ENCODE results near the gene MAP2K1. TPM values are rescaled to one million over a fixed set of nuclear protein-coding genes. Genes with fewer than 3 reads are reported as not detected.
"Not testable (repeated sequence)": the region's sequence is repeated elsewhere in the genome, so short reads cannot be mapped to it uniquely, and the experiment has no call there.

The MAP2K1 gene
- total and polyA plus RNA-seq, 4 donors: 21.9 to 57.7 (median 43.0) TPM

DNA sequence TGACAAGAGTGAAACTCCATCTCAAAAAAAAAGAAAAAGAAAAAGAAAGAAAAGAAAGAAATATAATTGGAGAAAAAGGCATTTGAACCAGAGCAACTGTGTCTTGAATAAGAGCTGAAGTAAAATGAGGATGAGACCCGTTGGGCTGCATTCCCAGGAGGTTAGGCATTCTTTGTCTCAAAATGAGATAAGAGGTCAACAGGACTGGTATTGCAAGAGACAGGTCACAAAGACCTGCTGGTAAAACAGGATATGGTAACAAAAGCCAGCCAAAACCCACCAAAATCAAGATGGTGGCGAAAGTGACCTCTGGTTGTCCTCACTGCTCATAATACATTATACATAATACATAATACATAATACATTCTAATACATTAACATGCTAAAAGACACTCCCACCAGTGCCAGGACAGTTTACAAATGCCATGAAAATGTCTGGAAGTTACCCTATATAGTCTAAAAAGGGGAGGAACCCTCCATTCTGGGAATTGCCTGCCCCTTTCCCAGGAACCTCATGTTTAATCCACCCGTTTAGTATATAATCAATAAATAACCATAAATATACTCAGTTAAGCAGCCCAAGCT, 21.7 kb upstream of the MAP2K1 start:
- intact Hi-C loops (cut with DNase I): no loop called here
- Histone ChIP-seq H3K9me3 (ENCODE audit: control insufficient read depth, low read length) (no peaks in the 10 kb centered on the region), H3K4me1 (ENCODE audit: control insufficient read depth in 1 of 2, insufficient read depth in 2 of 2, low read length in 2 of 2) (no peaks in the 10 kb centered on the region), H3K4me3 (ENCODE audit: low read length in 2 of 2) (no peak overlapping the region), H3K36me3 (ENCODE audit: control insufficient read depth in 1 of 2, insufficient read depth in 2 of 2, low read length in 1 of 2) (no peaks in the 10 kb centered on the region), H3K27me3 (ENCODE audit: control insufficient read depth in 1 of 2, insufficient read depth in 2 of 2, low read length in 1 of 2) (no peaks in the 10 kb centered on the region), H3K27ac (ENCODE audit: low read depth in 1 of 2, low read length in 2 of 2) (no peak overlapping the region)
- DNase-seq (no peak), ATAC-seq (ENCODE audit: low FRiP score) (no peak)
- 87 to 90% methylated on average over 3 of the region's 3 CpGs for WGBS, 2 donors

DNA sequence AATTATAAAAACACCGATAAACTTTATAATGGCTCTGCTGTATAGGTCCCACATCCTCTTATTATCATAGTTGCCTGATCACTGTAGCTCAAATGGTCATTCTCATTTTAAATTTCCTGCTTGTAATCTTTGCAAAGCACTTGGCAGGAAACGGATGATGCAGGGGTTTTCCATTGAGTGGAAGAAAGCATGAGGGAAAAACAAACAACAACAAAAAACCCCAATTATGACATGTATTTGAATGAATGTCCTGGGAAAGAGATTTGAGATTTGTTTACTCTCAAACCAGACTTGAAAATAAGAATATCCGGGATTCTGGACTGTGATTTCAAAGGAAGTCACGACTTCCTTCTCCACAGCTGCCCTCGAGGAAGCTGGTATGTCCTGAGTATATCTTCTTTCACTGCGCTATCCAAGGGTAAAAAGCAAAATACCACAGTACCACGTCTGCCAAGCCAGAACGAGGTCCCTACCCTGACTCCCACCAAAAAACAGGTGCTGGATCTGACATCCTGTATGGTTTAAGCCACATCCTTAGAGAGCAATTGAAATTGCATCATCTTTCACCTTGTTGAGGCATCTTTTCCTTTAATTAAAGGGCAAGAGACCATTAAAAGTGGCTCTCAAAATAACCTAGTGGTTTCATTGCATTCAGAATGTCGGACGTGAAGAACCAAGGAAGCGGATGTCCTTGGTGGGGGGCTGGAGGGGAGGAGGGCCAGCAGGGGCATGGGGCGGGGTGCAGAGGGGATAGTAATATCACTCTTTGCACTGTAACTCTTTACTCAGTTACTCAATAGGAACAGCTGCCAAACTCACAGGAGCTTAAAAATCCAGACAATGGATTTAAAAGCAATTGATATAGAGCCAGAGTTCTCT, 16.7 kb upstream of the MAP2K1 start:
- Histone ChIP-seq H3K4me3 (ENCODE audit: low read length in 2 of 2) (no peak overlapping the region), H3K27ac (ENCODE audit: low read depth in 1 of 2, low read length in 2 of 2) (no peak overlapping the region), H3K27me3 (ENCODE audit: control insufficient read depth in 1 of 2, insufficient read depth in 2 of 2, low read length in 1 of 2) (no peaks in the 10 kb centered on the region), H3K4me1 (ENCODE audit: control insufficient read depth in 1 of 2, insufficient read depth in 2 of 2, low read length in 2 of 2) (no peaks in the 10 kb centered on the region), H3K36me3 (ENCODE audit: control insufficient read depth in 1 of 2, insufficient read depth in 2 of 2, low read length in 1 of 2) (no peaks in the 10 kb centered on the region), H3K9me3 (ENCODE audit: control insufficient read depth, low read length) (peaks cover 2% of the 10 kb centered on the region)
- intact Hi-C loops (cut with DNase I): no loop called here
- 43% methylated on average over 12 of the region's 12 CpGs for WGBS, 2 donors
- ATAC-seq (ENCODE audit: low FRiP score): no peak
- DNase-seq: no peak

DNA sequence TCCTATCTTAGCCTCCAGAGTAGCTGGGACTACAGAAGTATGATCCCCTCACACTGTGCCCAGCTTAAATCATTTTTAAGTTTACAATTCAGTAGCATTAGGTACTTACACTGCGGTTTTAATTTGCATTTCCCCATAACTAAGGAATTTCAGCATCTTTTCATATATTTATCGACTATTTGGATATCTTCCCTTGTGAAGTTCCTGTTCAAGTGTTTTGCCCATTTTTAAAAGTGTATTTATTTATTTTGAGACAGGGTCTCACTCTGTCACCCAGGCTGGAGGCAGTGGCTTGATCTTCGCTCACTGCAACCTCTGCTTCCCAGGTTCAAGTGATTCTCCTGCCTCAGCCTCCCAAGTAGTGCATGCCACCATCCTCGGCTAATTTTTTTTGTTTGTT, 12.5 kb upstream of the MAP2K1 start:
- intact Hi-C loops (cut with DNase I): no loop called here
- H3K27me3 ChIP-seq (ENCODE audit: control insufficient read depth in 1 of 2, insufficient read depth in 2 of 2, low read length in 1 of 2): no peaks in the 10 kb centered on the region
- WGBS, 2 donors: 97% methylated on average over 4 of the region's 4 CpGs

DNA sequence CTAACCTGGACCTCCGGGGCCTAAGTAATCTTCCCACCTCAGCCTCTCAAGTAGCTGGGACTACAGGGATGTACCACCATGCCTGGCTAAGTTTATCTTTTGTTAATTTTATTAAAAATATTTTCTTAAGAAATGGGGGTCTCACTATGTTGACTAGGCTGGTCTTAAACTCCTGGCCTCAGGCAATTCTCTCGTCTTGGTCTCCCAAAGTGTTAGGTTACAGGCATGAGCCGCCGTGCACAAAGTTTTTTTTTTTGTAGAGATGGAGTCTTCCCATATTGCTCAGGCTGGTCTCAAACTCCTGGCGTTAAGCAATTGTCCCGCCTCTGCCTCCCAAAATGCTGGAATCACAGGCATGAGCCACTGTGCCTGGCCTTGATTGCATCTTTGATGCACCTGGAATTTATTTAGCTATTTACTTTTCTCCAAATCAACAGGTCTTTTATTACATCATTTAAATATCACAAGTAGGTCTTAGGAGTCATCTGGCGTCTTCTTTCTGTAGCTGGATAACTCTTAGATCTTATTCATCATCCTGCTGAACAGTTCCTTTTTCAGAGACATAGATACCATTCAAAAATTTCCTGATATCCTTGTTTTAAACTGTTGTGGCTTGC, 7.8 kb upstream of the MAP2K1 start:
- DNase-seq: no peak
- WGBS, 2 donors: 78 to 80% methylated on average over 7 of the region's 7 CpGs
- Histone ChIP-seq H3K4me1 (ENCODE audit: control insufficient read depth in 1 of 2, insufficient read depth in 2 of 2, low read length in 2 of 2) (no peaks in the 10 kb centered on the region), H3K27me3 (ENCODE audit: control insufficient read depth in 1 of 2, insufficient read depth in 2 of 2, low read length in 1 of 2) (no peaks in the 10 kb centered on the region), H3K9me3 (ENCODE audit: control insufficient read depth, low read length) (no peaks in the 10 kb centered on the region), H3K27ac (ENCODE audit: low read depth in 1 of 2, low read length in 2 of 2) (no peak overlapping the region), H3K36me3 (ENCODE audit: control insufficient read depth in 1 of 2, insufficient read depth in 2 of 2, low read length in 1 of 2) (no peaks in the 10 kb centered on the region), H3K4me3 (ENCODE audit: low read length in 2 of 2) (no peak overlapping the region)
- intact Hi-C loops (cut with DNase I): no loop called here
- ATAC-seq (ENCODE audit: low FRiP score): no peak

More for the DNA sequence above, 12.5 kb upstream of the MAP2K1 start:
- H3K9me3 ChIP-seq (ENCODE audit: control insufficient read depth, low read length): peaks cover 2% of the 10 kb centered on the region
- no peak overlapping the region for H3K4me3 ChIP-seq (ENCODE audit: low read length in 2 of 2)
- DNase-seq: no peak
- H3K36me3 ChIP-seq (ENCODE audit: control insufficient read depth in 1 of 2, insufficient read depth in 2 of 2, low read length in 1 of 2): no peaks in the 10 kb centered on the region
- H3K4me1 ChIP-seq (ENCODE audit: control insufficient read depth in 1 of 2, insufficient read depth in 2 of 2, low read length in 2 of 2): no peaks in the 10 kb centered on the region
- H3K27ac ChIP-seq (ENCODE audit: low read depth in 1 of 2, low read length in 2 of 2): no peak overlapping the region
- no peak for ATAC-seq (ENCODE audit: low FRiP score)

DNA sequence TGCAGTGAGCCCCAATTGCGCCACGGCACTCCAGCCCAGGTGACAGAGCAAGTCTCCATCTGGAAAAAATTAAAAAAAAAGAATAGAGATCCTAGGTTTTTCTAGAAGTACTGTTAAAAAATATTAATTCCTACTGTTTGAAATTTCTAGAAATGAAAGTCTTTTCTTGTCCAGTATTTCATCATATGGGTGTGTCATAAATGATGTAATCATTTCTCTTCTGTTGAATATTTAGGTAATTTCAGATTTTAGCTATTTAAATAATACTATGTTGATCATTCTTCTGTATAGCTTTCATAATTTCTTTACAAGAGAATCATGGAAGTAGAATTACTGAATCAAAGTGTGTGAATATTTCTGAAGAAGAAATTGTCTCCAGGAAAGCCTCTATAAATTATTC, 5.3 kb upstream of the MAP2K1 start:
- not testable (repeated sequence) for H3K4me3 ChIP-seq (ENCODE audit: low read length in 2 of 2)

GRCh38 chr15:66387163-66388042, 691 bp downstream of the MAP2K1 start:
- ATAC-seq (ENCODE audit: low FRiP score) (peak; percentile 73), DNase-seq (peak; percentile 81 to 94)
- Histone ChIP-seq H3K27ac (ENCODE audit: low read depth in 1 of 2, low read length in 2 of 2) (peak overlapping the region; percentile 45 to 62), H3K4me3 (ENCODE audit: low read length in 2 of 2) (peak overlapping the region; percentile 87 to 94), H3K9me3 (ENCODE audit: control insufficient read depth, low read length) (no peaks in the 10 kb centered on the region), H3K36me3 (ENCODE audit: control insufficient read depth in 1 of 2, insufficient read depth in 2 of 2, low read length in 1 of 2) (no peaks in the 10 kb centered on the region), H3K27me3 (ENCODE audit: control insufficient read depth in 1 of 2, insufficient read depth in 2 of 2, low read length in 1 of 2) (no peaks in the 10 kb centered on the region), H3K4me1 (ENCODE audit: control insufficient read depth in 1 of 2, insufficient read depth in 2 of 2, low read length in 2 of 2) (no peaks in the 10 kb centered on the region)
- intact Hi-C loops (cut with DNase I): loop anchor here (2.0 to 5.0 kb wide), 2 partner anchors 109 to 110 kb away; partner anchors contain the start of gene SNAPC5 (in 2 of the 2)
- WGBS, 2 donors: 0 to 1% methylated on average over 59 to 62 of the region's 62 CpGs

More for the DNA sequence above, 5.3 kb upstream of the MAP2K1 start:
- DNase-seq; H3K4me1 ChIP-seq (ENCODE audit: control insufficient read depth in 1 of 2, insufficient read depth in 2 of 2, low read length in 2 of 2); ATAC-seq (ENCODE audit: low FRiP score); H3K9me3 ChIP-seq (ENCODE audit: control insufficient read depth, low read length); H3K27ac ChIP-seq (ENCODE audit: low read depth in 1 of 2, low read length in 2 of 2); intact Hi-C loops (cut with DNase I); H3K36me3 ChIP-seq (ENCODE audit: control insufficient read depth in 1 of 2, insufficient read depth in 2 of 2, low read length in 1 of 2); H3K27me3 ChIP-seq (ENCODE audit: control insufficient read depth in 1 of 2, insufficient read depth in 2 of 2, low read length in 1 of 2): not testable (repeated sequence)
- 95 to 100% methylated on average over 2 of the region's 2 CpGs for WGBS, 2 donors

GRCh38 chr15:66388043-66388363, 1.3 kb downstream of the MAP2K1 start:
- no peaks in the 10 kb centered on the region for H3K9me3 ChIP-seq (ENCODE audit: control insufficient read depth, low read length)
- no peak for DNase-seq
- H3K4me3 ChIP-seq (ENCODE audit: low read length in 2 of 2): peak overlapping the region in 1 of 2 donors; percentile 94
- 7 to 12% methylated on average over 3 of the region's 3 CpGs for whole genome bisulfite sequencing, 2 donors
- H3K27me3 ChIP-seq (ENCODE audit: control insufficient read depth in 1 of 2, insufficient read depth in 2 of 2, low read length in 1 of 2): no peaks in the 10 kb centered on the region
- peak overlapping the region in 1 of 2 donors; percentile 45 for H3K27ac ChIP-seq (ENCODE audit: low read depth in 1 of 2, low read length in 2 of 2)
- H3K4me1 ChIP-seq (ENCODE audit: control insufficient read depth in 1 of 2, insufficient read depth in 2 of 2, low read length in 2 of 2): no peaks in the 10 kb centered on the region
- ATAC-seq (ENCODE audit: low FRiP score): no peak
- H3K36me3 ChIP-seq (ENCODE audit: control insufficient read depth in 1 of 2, insufficient read depth in 2 of 2, low read length in 1 of 2): no peaks in the 10 kb centered on the region
- intact Hi-C loops (cut with DNase I): loop anchor here in 1 of 2 donors (5.0 kb wide), 1 partner anchor 109 kb away; the partner anchor contains the start of gene SNAPC5

GRCh38 chr15:66388576-66388975, 1.9 kb downstream of the MAP2K1 start:
- H3K9me3 ChIP-seq (ENCODE audit: control insufficient read depth, low read length): no peaks in the 10 kb centered on the region
- 83 to 87% methylated on average over 4 to 5 of the region's 5 CpGs for WGBS, 2 donors
- H3K36me3 ChIP-seq (ENCODE audit: control insufficient read depth in 1 of 2, insufficient read depth in 2 of 2, low read length in 1 of 2): no peaks in the 10 kb centered on the region
- intact Hi-C loops (cut with DNase I): loop anchor here in 1 of 2 donors (5.0 kb wide), 1 partner anchor 109 kb away; the partner anchor contains the start of gene SNAPC5
- DNase-seq: no peak
- H3K27me3 ChIP-seq (ENCODE audit: control insufficient read depth in 1 of 2, insufficient read depth in 2 of 2, low read length in 1 of 2): no peaks in the 10 kb centered on the region
- no peaks in the 10 kb centered on the region for H3K4me1 ChIP-seq (ENCODE audit: control insufficient read depth in 1 of 2, insufficient read depth in 2 of 2, low read length in 2 of 2)
- no peak for ATAC-seq (ENCODE audit: low FRiP score)
- H3K4me3 ChIP-seq (ENCODE audit: low read length in 2 of 2): no peak overlapping the region
- no peak overlapping the region for H3K27ac ChIP-seq (ENCODE audit: low read depth in 1 of 2, low read length in 2 of 2)

Data from aorta (tissue), 5 donors.